CD4-positive, alpha-beta T cell treated with Interleukin-12 subunit alpha and Interleukin-12 subunit beta, for 1 hour (primary cell): ENCODE results near the gene GNL1.

ENCODE experiments used
- DNase-seq: peaks from one replicate; pipeline ENCODE4 v3.0.0-alpha.2; 2020

Gene GNL1

GRCh38 chr6:30570263-30570662 is 14.0 kb upstream of the GNL1 start:
- DNase-seq: no peak

- DNase-seq: peak; percentile 50
Observed at GRCh38 chr6:30568245-30568644, 12.0 kb upstream of the GNL1 start.

GRCh38 chr6:30565772-30566171 is 9.5 kb upstream of the GNL1 start:
- DNase-seq: no peak

- DNase-seq: no peak
Observed at GRCh38 chr6:30564114-30564513, 7.8 kb upstream of the GNL1 start.

- DNase-seq: no peak
Observed at GRCh38 chr6:30562470-30563425, 6.5 kb upstream of the GNL1 start.

- no peak for DNase-seq
Observed at GRCh38 chr6:30560930-30561329, 4.6 kb upstream of the GNL1 start.

GRCh38 chr6:30557683-30557981 is 1.3 kb upstream of the GNL1 start:
- DNase-seq: peak; percentile 69

GRCh38 chr6:30556906-30557682 is 805 bp upstream of the GNL1 start, which contains the start of gene PRR3:
Gene PRR3 (plus strand): TSS chr6:30557295. CDS start chr6:30557345, 50 bp downstream.
- DNase-seq: peak; percentile 93

GRCh38 chr6:30555816-30556065 is 548 bp downstream of the GNL1 start:
- no peak for DNase-seq

- DNase-seq: no peak
Observed at GRCh38 chr6:30554962-30555815, 1.1 kb downstream of the GNL1 start.

- no peak for DNase-seq
Observed at GRCh38 chr6:30554404-30554803, 1.9 kb downstream of the GNL1 start.

- DNase-seq: no peak
Observed at GRCh38 chr6:30548375-30548774, 7.9 kb downstream of the GNL1 start.

- DNase-seq: no peak
Observed at GRCh38 chr6:30547454-30547853, 8.8 kb downstream of the GNL1 start.

- DNase-seq: peak; percentile 69
Observed at GRCh38 chr6:30544666-30545272, 11.5 kb downstream of the GNL1 start.

GRCh38 chr6:30543821-30544220 is 12.5 kb downstream of the GNL1 start:
- peak; percentile 56 for DNase-seq

- no peak for DNase-seq
Observed at GRCh38 chr6:30542915-30543314, 13.4 kb downstream of the GNL1 start.

GRCh38 chr6:30542404-30542725 is 13.9 kb downstream of the GNL1 start:
- peak; percentile 63 for DNase-seq

- peak; percentile 86 for DNase-seq
Observed at GRCh38 chr6:30541515-30542403, 14.5 kb downstream of the GNL1 start.

- DNase-seq: no peak
Observed at GRCh38 chr6:30537931-30538330, 18.4 kb downstream of the GNL1 start.

GRCh38 chr6:30533460-30534294 is 22.6 kb downstream of the GNL1 start:
- peak; percentile 54 for DNase-seq

- DNase-seq: no peak
Observed at GRCh38 chr6:30530014-30530413, 26.3 kb downstream of the GNL1 start.
